Neural crest cell (in vitro differentiated cells): ENCODE measurements around the gene KCNG4. TPM values are rescaled to one million over a fixed set of nuclear protein-coding genes. Genes with fewer than 3 reads are reported as not detected.

Experiments used
- DNase-seq: peaks from one replicate; pipeline ENCODE4 v3.0.0; 2021; ENCODE audit warnings: low read depth, mixed read lengths, low spot score
- H3K27ac Mint-ChIP-seq: one replicate; pipeline ENCODE4 v1.8.0; 2021; ENCODE audit warnings: mild to moderate bottlenecking, mixed read lengths; ENCODE audit not compliant: unreplicated experiment
- H3K27me3 Mint-ChIP-seq: 2 replicates; pipeline ENCODE4 v1.8.0; 2021; ENCODE audit warnings: low read depth, mild to moderate bottlenecking, mixed read lengths
- H3K36me3 Mint-ChIP-seq: 2 replicates; pipeline ENCODE4 v1.8.0; 2021; ENCODE audit warnings: low read depth, mild to moderate bottlenecking, mixed read lengths
- H3K4me1 Mint-ChIP-seq: 2 replicates; pipeline ENCODE4 v1.8.0; 2021; ENCODE audit warnings: mixed read lengths
- H3K4me3 Mint-ChIP-seq: one replicate; pipeline ENCODE4 v1.8.0; 2021; ENCODE audit warnings: mild to moderate bottlenecking, mixed read lengths
- H3K9me3 Mint-ChIP-seq: 2 replicates; pipeline ENCODE4 v1.8.0; 2021; ENCODE audit warnings: mixed read lengths
- total RNA-seq: library from RNA; stranded (reverse); gene quantifications from 2 replicates; pipeline ENCODE4 v1.2.1, GENCODE V29; 2021
- TF ChIP-seq, protein P1 (sequence below): fragments of 200-600 bp; sonication (generic); conservative IDR thresholded peaks from 2 replicates; pipeline ENCODE4 v1.5.0; 2021; ENCODE audit warnings: antibody characterized with exemption, mild to moderate bottlenecking

The KCNG4 gene
- total RNA-seq, 1 donor from 2014 or later, result not detected

GRCh38 chr16:84199861-84200260 lies 40.0 kb downstream of the KCNG4 start:
- TF ChIP-seq, protein P1, sequence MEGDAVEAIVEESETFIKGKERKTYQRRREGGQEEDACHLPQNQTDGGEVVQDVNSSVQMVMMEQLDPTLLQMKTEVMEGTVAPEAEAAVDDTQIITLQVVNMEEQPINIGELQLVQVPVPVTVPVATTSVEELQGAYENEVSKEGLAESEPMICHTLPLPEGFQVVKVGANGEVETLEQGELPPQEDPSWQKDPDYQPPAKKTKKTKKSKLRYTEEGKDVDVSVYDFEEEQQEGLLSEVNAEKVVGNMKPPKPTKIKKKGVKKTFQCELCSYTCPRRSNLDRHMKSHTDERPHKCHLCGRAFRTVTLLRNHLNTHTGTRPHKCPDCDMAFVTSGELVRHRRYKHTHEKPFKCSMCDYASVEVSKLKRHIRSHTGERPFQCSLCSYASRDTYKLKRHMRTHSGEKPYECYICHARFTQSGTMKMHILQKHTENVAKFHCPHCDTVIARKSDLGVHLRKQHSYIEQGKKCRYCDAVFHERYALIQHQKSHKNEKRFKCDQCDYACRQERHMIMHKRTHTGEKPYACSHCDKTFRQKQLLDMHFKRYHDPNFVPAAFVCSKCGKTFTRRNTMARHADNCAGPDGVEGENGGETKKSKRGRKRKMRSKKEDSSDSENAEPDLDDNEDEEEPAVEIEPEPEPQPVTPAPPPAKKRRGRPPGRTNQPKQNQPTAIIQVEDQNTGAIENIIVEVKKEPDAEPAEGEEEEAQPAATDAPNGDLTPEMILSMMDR, result no peak
- Mint-ChIP-seq H3K9me3 (no peaks in the 10 kb centered on the region), H3K4me1 (no peaks in the 10 kb centered on the region), H3K27me3 (no peaks in the 10 kb centered on the region), H3K27ac (peak overlapping the region; percentile 9), H3K4me3 (no peak overlapping the region), H3K36me3 (no peaks in the 10 kb centered on the region)
- DNase-seq, result no peak

GRCh38 chr16:84199097-84199496 lies 40.7 kb downstream of the KCNG4 start:
- no peak for DNase-seq
- TF ChIP-seq, protein P1, result no peak
- no peak overlapping the region for H3K4me3 Mint-ChIP-seq
- H3K9me3 Mint-ChIP-seq, result no peaks in the 10 kb centered on the region
- H3K27me3 Mint-ChIP-seq, result no peaks in the 10 kb centered on the region
- H3K27ac Mint-ChIP-seq, result no peak overlapping the region
- no peaks in the 10 kb centered on the region for H3K36me3 Mint-ChIP-seq
- no peaks in the 10 kb centered on the region for H3K4me1 Mint-ChIP-seq

GRCh38 chr16:84198401-84198800 lies 41.4 kb downstream of the KCNG4 start:
- no peak for DNase-seq
- no peaks in the 10 kb centered on the region for H3K27me3 Mint-ChIP-seq
- TF ChIP-seq, protein P1, result no peak
- H3K36me3 Mint-ChIP-seq, result no peaks in the 10 kb centered on the region
- H3K4me3 Mint-ChIP-seq, result no peak overlapping the region
- H3K4me1 Mint-ChIP-seq, result no peaks in the 10 kb centered on the region
- H3K27ac Mint-ChIP-seq, result no peak overlapping the region
- H3K9me3 Mint-ChIP-seq, result no peaks in the 10 kb centered on the region

GRCh38 chr16:84197466-84198128 lies 42.2 kb downstream of the KCNG4 start:
- no peak overlapping the region for H3K27ac Mint-ChIP-seq
- H3K9me3 Mint-ChIP-seq, result no peaks in the 10 kb centered on the region

GRCh38 chr16:84196727-84197394 lies 43.0 kb downstream of the KCNG4 start:
- H3K27ac Mint-ChIP-seq, result no peak overlapping the region
- no peaks in the 10 kb centered on the region for H3K9me3 Mint-ChIP-seq
- DNase-seq, result no peak
- no peaks in the 10 kb centered on the region for H3K27me3 Mint-ChIP-seq
- no peak overlapping the region for H3K4me3 Mint-ChIP-seq
- H3K36me3 Mint-ChIP-seq, result no peaks in the 10 kb centered on the region
- no peaks in the 10 kb centered on the region for H3K4me1 Mint-ChIP-seq
- TF ChIP-seq, protein P1, result no peak

More at GRCh38 chr16:84197466-84198128, 42.2 kb downstream of the KCNG4 start:
- Mint-ChIP-seq H3K27me3 (no peaks in the 10 kb centered on the region), H3K36me3 (no peaks in the 10 kb centered on the region), H3K4me1 (no peaks in the 10 kb centered on the region), H3K4me3 (no peak overlapping the region)
- no peak for DNase-seq
- TF ChIP-seq, protein P1, result no peak
